ENCODE measurements around the gene MPO.
A peak's percentile ranks its signal among the peaks of the same experiment; 100 is the strongest.

The MPO gene

GRCh38 chr17:58265902-58266875 is 14.5 kb downstream of the MPO start:
- FAIRE-seq, result no peak
- TF ChIP-seq POLR2A (IDR thresholded peaks at IDR 0.05; ENCODE audit: low read depth, low read length) (no peak), POLR2AphosphoS5 (IDR thresholded peaks at IDR 0.05; ENCODE audit: low read depth, low read length) (no peak), TAF1 (IDR thresholded peaks at IDR 0.05; ENCODE audit: borderline replicate concordance, low read depth, low read length) (no peak)
- DNase-seq (ENCODE audit: insufficient read length), result no peak

GRCh38 chr17:58265271-58265670 is 15.5 kb downstream of the MPO start:
- TF ChIP-seq TAF1 (IDR thresholded peaks at IDR 0.05; ENCODE audit: borderline replicate concordance, low read depth, low read length), result no peak
- TF ChIP-seq POLR2AphosphoS5 (IDR thresholded peaks at IDR 0.05; ENCODE audit: low read depth, low read length), result no peak
- TF ChIP-seq POLR2A (IDR thresholded peaks at IDR 0.05; ENCODE audit: low read depth, low read length), result no peak
- FAIRE-seq, result no peak
- DNase-seq (ENCODE audit: insufficient read length), result no peak

GRCh38 chr17:58264407-58265103 is 16.2 kb downstream of the MPO start:
- FAIRE-seq (no peak), DNase-seq (ENCODE audit: insufficient read length) (no peak)
- no peak for TF ChIP-seq POLR2AphosphoS5 (IDR thresholded peaks at IDR 0.05; ENCODE audit: low read depth, low read length)
- no peak for TF ChIP-seq TAF1 (IDR thresholded peaks at IDR 0.05; ENCODE audit: borderline replicate concordance, low read depth, low read length)
- no peak for TF ChIP-seq POLR2A (IDR thresholded peaks at IDR 0.05; ENCODE audit: low read depth, low read length)

- FAIRE-seq (no peak), DNase-seq (ENCODE audit: insufficient read length) (no peak)
- no peak for TF ChIP-seq POLR2A (IDR thresholded peaks at IDR 0.05; ENCODE audit: low read depth, low read length)
- no peak for TF ChIP-seq TAF1 (IDR thresholded peaks at IDR 0.05; ENCODE audit: borderline replicate concordance, low read depth, low read length)
- no peak for TF ChIP-seq POLR2AphosphoS5 (IDR thresholded peaks at IDR 0.05; ENCODE audit: low read depth, low read length)
Measured at GRCh38 chr17:58263773-58264172, 17.0 kb downstream of the MPO start.

- FAIRE-seq (no peak), DNase-seq (ENCODE audit: insufficient read length) (no peak)
- TF ChIP-seq TAF1 (IDR thresholded peaks at IDR 0.05; ENCODE audit: borderline replicate concordance, low read depth, low read length) (no peak), POLR2AphosphoS5 (IDR thresholded peaks at IDR 0.05; ENCODE audit: low read depth, low read length) (no peak), POLR2A (IDR thresholded peaks at IDR 0.05; ENCODE audit: low read depth, low read length) (no peak)
Measured at GRCh38 chr17:58262149-58262548, 18.6 kb downstream of the MPO start.

- FAIRE-seq (no peak), DNase-seq (ENCODE audit: insufficient read length) (no peak)
- no peak for TF ChIP-seq POLR2AphosphoS5 (IDR thresholded peaks at IDR 0.05; ENCODE audit: low read depth, low read length)
Measured at GRCh38 chr17:58254803-58255202, 25.9 kb downstream of the MPO start.

- FAIRE-seq, result no peak
- TF ChIP-seq POLR2A (IDR thresholded peaks at IDR 0.05; ENCODE audit: low read depth, low read length) (no peak), TAF1 (IDR thresholded peaks at IDR 0.05; ENCODE audit: borderline replicate concordance, low read depth, low read length) (no peak), POLR2AphosphoS5 (IDR thresholded peaks at IDR 0.05; ENCODE audit: low read depth, low read length) (no peak)
- no peak for DNase-seq (ENCODE audit: insufficient read length)
Measured at GRCh38 chr17:58253082-58253481, 27.7 kb downstream of the MPO start.

GRCh38 chr17:58252141-58252540 is 28.6 kb downstream of the MPO start:
- no peak for FAIRE-seq
- no peak for DNase-seq (ENCODE audit: insufficient read length)
- TF ChIP-seq POLR2A (IDR thresholded peaks at IDR 0.05; ENCODE audit: low read depth, low read length) (no peak), TAF1 (IDR thresholded peaks at IDR 0.05; ENCODE audit: borderline replicate concordance, low read depth, low read length) (no peak), POLR2AphosphoS5 (IDR thresholded peaks at IDR 0.05; ENCODE audit: low read depth, low read length) (no peak)

- peak; percentile 65 for FAIRE-seq
- DNase-seq (ENCODE audit: insufficient read length), result no peak
- TF ChIP-seq POLR2AphosphoS5 (IDR thresholded peaks at IDR 0.05; ENCODE audit: low read depth, low read length) (no peak), TAF1 (IDR thresholded peaks at IDR 0.05; ENCODE audit: borderline replicate concordance, low read depth, low read length) (no peak), POLR2A (IDR thresholded peaks at IDR 0.05; ENCODE audit: low read depth, low read length) (no peak)
Measured at GRCh38 chr17:58250344-58251011, 30.3 kb downstream of the MPO start.

GRCh38 chr17:58249270-58250133 is 31.2 kb downstream of the MPO start:
- TF ChIP-seq TAF1 (IDR thresholded peaks at IDR 0.05; ENCODE audit: borderline replicate concordance, low read depth, low read length) (no peak), POLR2AphosphoS5 (IDR thresholded peaks at IDR 0.05; ENCODE audit: low read depth, low read length) (no peak), POLR2A (IDR thresholded peaks at IDR 0.05; ENCODE audit: low read depth, low read length) (no peak)
- FAIRE-seq (peak; percentile 85), DNase-seq (ENCODE audit: insufficient read length) (peak; percentile 93)

GRCh38 chr17:58248955-58249269 is 31.8 kb downstream of the MPO start:
- TF ChIP-seq POLR2AphosphoS5 (IDR thresholded peaks at IDR 0.05; ENCODE audit: low read depth, low read length), result no peak
- TF ChIP-seq POLR2A (IDR thresholded peaks at IDR 0.05; ENCODE audit: low read depth, low read length), result no peak
- no peak for TF ChIP-seq TAF1 (IDR thresholded peaks at IDR 0.05; ENCODE audit: borderline replicate concordance, low read depth, low read length)
- no peak for FAIRE-seq
- no peak for DNase-seq (ENCODE audit: insufficient read length)

All from GM12892 (cell line).